Suppressor macrophage treated with lipopolysaccharide for 1 hour (primary cell): ENCODE data around the gene CCM2.

Source experiments
- DNase-seq, 3 donors: peaks; one replicate each; pipeline ENCODE4 v3.0.0-alpha.2; 2020 to 2022

Gene CCM2

GRCh38 chr7:45068236-45069023, 68.4 kb downstream of the CCM2 start:
- DNase-seq = no peak

- no peak for DNase-seq
Measured at GRCh38 chr7:45069444-45070253, 69.6 kb downstream of the CCM2 start.

DNA sequence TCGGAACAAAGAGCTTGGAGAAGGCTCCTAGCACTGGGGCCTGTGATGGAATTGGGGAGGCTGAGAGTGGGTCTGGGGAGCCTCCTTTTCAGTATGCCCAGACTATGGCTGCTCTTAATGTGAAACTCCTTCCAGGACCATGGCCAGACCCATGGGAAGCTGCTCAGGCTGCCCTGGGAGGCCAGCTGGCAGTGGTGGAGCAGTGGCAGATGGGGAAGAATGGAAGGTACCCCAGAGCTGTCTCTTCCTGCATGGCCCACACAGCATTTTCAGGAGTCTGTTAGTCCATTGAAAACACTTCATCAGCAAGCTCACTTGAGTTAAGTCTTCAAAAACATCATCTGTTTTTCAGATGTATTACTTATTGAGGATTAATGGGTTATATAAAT, 70.2 kb downstream of the CCM2 start:
- DNase-seq = no peak

DNA sequence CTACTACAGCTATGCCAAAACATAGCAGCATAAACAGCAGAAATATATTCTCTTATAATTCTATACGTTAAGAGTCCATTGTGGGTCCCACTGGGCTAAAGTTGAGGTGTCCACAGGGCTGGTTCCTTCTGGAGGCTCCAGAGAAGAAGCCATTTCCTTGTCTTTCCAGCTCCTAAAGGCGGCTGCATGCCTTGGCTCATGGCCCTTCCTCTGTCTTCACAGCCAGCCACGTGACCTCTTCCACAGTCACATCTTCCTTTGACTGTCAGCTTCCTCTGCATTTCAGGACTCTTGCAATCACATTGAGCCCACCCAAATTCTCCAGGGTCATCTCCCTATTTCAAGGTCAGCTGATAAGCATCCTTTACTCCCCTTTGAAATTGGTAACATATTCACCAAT, 71.5 kb downstream of the CCM2 start:
- peak in 1 of 3 donors; percentile 29 for DNase-seq

- peak in 2 of 3 donors; percentile 27 to 52 for DNase-seq
Measured at GRCh38 chr7:45072131-45073030, 72.4 kb downstream of the CCM2 start.

DNA sequence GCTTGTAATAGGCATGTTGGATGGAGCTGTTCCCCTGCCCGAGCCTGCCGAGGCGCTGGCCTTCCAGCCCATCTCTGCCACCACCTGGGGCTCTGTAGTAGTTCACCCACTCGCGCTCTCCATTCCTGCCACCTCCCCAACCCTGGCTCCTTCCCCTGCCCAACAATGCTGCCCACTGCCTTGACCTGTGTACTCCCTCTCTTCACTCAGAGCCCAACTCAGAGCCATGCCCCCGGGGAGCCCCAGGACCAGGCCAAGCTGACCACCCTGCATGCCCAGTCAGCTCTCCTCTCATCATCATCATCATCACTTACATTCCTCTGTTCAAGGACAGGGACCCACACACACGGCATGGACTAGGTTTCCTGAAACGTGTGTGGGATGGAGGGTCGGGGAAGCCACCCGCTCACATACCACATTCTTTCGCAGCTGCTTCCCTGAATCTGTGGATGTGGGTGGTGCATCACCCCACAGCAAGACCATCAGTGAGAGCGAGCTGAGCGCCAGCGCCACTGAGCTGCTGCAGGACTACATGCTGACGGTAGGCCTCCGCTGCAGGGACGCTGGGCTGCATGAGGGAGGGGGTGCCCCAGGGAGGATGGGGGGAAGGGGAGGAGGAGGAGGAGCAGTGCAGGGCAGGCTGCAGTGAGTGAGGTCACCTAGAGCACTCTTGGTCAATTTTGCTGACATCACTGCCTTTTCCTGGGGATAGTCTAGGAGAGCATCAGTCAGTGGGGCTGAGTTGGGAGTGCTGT, 73.2 kb downstream of the CCM2 start:
- DNase-seq = no peak

DNA sequence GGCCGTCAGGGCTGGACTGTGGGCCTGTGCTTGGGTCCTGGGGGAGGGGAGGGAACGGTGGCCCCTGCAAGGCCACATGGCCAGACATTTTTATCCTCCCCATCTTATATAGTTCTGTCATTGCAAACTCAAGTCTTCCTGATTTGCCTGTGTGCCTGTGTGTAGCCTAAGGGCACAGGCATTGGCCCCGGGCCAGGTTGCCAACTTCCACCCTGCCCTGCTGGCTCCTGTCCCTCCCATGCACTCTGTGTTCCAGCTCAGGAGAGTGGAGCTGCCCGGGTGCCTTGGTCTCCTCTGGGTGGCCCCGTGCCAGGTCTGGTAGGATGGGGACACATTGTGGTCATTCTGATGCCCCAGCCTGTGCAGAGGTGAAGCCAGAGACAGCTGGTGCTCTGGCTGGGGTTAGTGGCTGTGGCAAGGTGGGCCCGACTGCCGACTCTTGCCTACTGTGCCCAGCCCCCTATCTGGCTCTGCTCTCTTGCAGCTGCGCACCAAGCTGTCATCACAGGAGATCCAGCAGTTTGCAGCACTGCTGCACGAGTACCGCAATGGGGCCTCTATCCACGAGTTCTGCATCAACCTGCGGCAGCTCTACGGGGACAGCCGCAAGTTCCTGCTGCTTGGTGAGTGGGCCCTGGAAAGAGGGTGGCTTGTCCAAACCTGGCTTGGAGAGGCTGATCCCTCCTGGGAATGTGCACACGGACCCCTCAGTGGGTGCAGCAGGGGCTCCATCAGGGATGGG, 74.0 kb downstream of the CCM2 start:
- DNase-seq = no peak

- no peak for DNase-seq
Measured at GRCh38 chr7:45074528-45075354, 74.7 kb downstream of the CCM2 start.

DNA sequence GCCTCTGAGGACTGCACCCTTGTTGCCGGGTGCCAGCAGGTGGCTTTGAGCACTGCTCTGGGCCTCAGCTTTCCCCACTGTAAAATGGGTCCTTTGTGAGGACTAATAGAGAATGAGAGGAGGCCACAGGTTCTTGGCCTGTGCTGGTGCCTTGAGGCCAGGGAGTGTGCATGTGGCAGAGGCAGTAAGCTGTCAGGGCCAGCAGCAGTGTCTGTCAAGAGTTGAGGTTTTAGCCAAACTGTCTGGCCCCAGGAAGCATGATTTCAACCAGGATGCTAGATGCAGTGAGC, 75.3 kb downstream of the CCM2 start:
- no peak for DNase-seq

- no peak for DNase-seq
Measured at GRCh38 chr7:45075871-45076796, 76.1 kb downstream of the CCM2 start.

- DNase-seq = no peak
Measured at GRCh38 chr7:45076946-45077345, 76.9 kb downstream of the CCM2 start.

DNA sequence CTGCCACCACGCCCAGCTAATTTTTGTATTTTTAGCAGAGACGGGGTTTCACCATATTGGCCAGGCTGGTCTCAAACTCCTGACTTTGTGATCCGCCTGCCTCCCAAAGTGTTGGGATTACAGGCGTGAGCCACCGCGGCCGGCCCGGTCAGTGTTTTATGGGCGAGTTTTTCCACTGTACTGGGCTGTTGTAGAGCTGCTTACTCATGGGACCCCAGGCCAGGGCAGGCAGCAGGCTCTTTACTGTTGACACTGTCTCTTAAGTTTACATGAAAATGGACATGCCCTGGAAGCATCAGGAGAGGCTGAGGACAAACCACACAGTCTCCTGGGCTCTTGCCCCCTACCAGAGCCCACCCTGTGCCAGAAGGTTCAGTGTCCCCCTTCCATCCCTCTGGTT, 77.6 kb downstream of the CCM2 start:
- no peak for DNase-seq

DNA sequence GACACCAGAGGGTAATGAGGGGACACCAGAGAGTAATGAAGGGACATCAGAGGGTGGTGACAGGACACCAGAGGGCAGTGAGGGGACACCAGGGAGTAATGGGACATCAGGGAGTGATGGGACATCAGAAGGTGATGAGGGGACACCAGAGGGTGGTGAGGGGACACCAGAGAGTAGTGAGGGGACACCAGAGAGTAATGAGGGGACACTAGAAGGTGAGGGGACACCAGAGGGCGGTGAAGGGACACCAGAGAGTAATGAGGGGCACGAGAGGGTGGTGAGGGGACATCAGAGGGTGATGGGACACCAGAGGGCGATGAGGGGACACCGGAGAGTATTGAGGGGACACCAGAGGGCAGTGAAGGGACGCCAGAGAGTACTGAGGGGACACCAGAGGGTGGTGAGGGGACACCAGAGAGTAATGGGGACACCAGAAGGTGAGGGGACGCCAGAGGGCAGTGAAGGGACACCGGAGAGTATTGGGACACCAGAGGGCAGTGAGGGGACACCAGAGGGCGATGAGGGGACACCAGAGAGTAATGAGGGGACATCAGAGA, 78.2 kb downstream of the CCM2 start:
- DNase-seq = no peak

DNA sequence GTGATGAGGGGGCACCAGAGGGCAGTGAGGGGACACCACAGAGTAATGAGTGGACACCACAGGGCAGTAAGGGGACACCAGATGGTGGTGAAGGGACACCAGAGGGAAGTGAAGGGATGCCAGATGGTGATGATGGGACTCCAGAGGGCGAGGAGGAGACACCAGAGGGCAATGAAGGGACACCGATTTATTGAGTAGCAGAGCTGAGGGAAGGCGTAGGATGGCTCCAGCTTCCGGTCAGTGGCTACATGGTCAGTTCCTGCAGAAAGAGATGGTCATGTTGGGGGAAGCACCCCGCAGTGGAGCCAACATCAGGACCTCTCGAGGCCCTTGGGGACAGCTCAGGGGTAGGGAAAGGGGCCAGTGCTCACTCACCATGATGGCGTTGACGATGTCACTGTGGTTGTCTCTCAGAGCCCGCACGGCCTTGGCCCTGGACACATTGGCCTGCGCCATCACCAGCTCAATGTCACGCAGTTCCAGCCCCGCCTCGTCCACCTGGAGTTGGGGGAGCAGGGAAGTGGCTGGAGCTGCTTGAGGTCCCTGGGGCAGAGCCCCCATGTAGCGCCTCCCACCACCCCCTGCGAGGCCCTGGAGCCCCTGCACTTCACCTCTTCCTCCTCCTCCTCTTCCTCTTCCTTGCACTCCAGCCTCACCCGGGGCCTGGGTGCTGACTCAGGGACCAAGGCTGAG, 80.4 kb downstream of the CCM2 start:
- peak in 1 of 3 donors; percentile 14 for DNase-seq

DNA sequence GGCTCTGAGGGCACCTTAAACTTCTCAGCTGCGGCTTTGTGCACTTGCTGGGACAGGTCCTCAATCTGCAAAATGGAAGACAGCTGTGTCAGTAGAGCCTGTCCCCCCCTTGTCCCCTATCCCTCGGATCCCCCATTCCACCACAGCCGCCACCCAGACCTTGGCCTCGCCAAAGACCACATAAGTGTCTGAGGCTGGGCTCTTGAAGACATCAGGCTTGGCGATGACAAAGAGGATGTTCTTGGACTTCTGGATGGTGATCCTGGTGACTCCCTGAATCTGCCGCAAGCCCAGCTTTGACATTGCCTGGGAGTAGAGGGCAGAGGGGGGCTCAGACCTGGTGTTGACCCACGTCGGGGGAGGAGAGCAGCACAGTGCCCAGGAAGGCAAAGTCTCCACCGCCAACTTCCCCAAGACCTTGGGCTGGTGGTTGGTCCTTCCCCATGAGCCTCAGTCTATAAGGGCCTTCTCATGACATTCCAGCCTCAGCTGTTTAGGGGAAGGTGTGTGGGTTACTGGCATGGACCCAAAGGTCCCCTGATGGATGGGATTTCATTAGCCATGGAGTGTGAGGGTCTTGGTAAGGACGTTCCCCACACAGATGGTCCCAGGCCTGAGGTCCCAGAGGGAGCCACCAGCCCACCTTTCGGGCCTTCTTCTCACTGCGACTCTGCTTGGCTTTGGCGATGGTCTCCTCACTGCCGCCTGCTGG, 81.1 kb downstream of the CCM2 start:
- no peak for DNase-seq

- DNase-seq = no peak
Measured at GRCh38 chr7:45081670-45081974, 81.6 kb downstream of the CCM2 start.

GRCh38 chr7:45082031-45082830, 82.2 kb downstream of the CCM2 start:
- no peak for DNase-seq
